Right ventricle myocardium superior (tissue), 1 donor: ENCODE results near the gene REXO5. TPM values are rescaled to one million over a fixed set of nuclear protein-coding genes. Genes with fewer than 3 reads are reported as not detected.
"Not testable (repeated sequence)": the region's sequence is repeated elsewhere in the genome, so short reads cannot be mapped to it uniquely, and the experiment has no call there.

Source experiments
- ATAC-seq: fragments of 200-7000 bp; cut with Tn5 transposase; one replicate; pipeline ENCODE4 v1.9.1; 2020; ENCODE audit warnings: mild to moderate bottlenecking; ENCODE audit not compliant: poor library complexity
- DNase-seq: peaks from one replicate; pipeline ENCODE4 v3.0.0-alpha.2; 2020
- intact Hi-C: fragments of 100-400 bp; cut with DNase I; formaldehyde crosslinking; loops from one replicate; pipeline ENCODE4 v1.11.2; 2022
- total RNA-seq: library from RNA; stranded (reverse); fragmentation: NEBNext Ultra II Directional; extraction: Animal tissue kit (Norgen Biotek cat#: 25700); gene quantifications from one replicate; pipeline ENCODE4 v1.2.1, GENCODE V29; 2021
- donor health status: DM: no; HTN: yes; CAD: no; lungs with severe emphysema.

The REXO5 gene
- total RNA-seq, 1 donor from 2014 or later: 5.1 TPM

- DNase-seq, intact Hi-C loops: not testable (repeated sequence)
These were observed 58.0 kb downstream of the REXO5 start for GRCh38 chr16:20864376-20864775.

DNA sequence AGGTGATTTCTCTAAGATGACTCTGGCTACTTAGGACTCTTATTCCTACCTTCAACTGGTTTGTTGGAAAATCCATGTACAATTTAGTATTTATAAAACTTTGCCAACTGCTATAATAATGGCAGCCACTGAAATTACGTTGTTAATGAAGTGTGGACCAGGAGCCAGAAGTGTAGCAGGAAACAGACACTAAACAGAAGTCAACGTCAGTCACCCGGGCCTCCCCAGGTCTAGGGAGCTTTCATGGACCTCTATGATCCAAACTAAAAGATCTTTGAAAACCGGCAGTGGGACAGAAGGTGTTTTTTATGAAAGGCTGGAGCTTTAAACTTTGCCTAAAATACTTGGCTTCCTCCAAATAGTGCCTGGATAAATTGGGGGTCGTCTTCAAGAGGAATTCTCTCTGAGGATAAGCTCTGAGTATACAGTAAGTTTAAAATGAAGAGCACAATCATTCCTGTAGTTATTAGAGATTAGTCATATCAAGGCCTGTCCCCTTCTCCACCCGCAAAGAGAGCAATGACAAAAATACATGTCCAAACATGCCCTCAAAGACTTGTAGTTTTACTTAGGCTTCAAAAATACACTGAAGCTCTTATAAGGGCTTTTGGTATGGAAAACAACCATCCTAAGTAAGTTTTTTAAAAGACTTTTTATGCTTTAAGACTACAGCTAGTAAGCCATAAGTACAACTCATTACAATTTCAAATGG is 59.2 kb downstream of the REXO5 start:
- intact Hi-C loops: no loop called here
- DNase-seq (no peak), ATAC-seq (no peak)

More at GRCh38 chr16:20864376-20864775, 58.0 kb downstream of the REXO5 start:
- not testable (repeated sequence) for ATAC-seq

GRCh38 chr16:20866145-20866772 is 59.9 kb downstream of the REXO5 start:
- intact Hi-C loops: no loop called here
- no peak for ATAC-seq
- peak; percentile 57 for DNase-seq

GRCh38 chr16:20866801-20867200 is 60.5 kb downstream of the REXO5 start:
- ATAC-seq: peak; percentile 61
- intact Hi-C loops: no loop called here
- no peak for DNase-seq

- no peak for ATAC-seq
- DNase-seq: no peak
- intact Hi-C loops: no loop called here
These were observed 61.3 kb downstream of the REXO5 start for GRCh38 chr16:20867585-20867984.

DNA sequence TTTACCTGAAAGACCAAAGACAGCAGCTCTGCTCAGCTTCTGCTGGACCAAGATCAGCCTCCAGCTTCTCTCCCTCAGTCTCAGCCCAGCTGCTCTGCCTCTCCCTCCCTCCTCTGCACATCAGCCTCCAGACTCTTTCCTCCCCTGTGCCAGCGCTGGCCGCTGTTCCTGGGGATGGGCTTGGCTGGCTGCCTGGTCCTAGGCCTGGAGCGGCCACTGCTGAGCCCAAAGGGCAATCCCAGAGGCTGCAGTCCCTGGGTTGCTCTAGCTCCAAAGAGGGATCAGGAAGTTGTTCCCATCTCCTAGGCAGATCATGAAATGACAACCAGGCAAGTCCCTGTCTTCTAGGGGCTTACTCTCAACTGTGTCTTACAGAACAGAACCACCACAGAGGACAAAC is 62.6 kb downstream of the REXO5 start:
- ATAC-seq (peak; percentile 92), DNase-seq (peak; percentile 95)
- intact Hi-C loops: no loop called here

DNA sequence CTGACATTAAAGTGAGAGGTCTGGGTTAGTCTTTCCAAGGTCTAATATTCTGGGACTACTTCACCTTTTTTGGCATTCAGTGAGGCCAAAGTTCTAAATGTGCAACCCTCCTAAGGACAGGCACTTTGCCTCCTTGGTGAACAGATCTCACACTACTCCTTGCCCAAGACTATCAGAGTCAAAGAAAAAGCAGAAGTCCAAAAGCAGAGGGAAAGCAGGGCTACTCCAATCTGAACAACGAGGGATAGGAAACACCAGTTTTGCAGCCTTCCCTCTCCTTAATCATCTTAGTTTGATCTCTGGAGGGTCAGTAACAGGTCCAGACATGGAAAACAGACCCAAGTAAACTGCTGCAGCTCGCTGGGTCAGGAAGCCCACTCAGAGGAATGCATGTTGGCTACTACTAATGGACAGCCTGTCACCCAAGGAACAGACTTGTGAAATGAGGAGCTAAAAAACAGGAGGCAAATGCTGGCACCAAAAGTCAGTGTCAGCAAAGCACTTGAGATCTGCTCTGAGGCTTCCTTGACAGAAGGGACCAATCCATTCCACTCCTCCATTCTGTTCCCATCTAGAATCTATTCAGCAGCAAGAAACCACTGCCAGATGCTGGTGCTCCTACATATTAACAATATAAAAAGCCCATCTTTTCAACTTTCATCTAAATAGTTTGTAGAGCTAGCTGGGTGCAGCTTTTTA is 63.9 kb downstream of the REXO5 start:
- no peak for ATAC-seq
- DNase-seq: no peak
- intact Hi-C loops: no loop called here

- DNase-seq (no peak), ATAC-seq (no peak)
- intact Hi-C loops: no loop called here
These were observed 64.9 kb downstream of the REXO5 start for GRCh38 chr16:20871258-20871657.

GRCh38 chr16:20871941-20872815 is 65.9 kb downstream of the REXO5 start:
- DNase-seq: no peak
- intact Hi-C loops: no loop called here
- ATAC-seq: no peak

DNA sequence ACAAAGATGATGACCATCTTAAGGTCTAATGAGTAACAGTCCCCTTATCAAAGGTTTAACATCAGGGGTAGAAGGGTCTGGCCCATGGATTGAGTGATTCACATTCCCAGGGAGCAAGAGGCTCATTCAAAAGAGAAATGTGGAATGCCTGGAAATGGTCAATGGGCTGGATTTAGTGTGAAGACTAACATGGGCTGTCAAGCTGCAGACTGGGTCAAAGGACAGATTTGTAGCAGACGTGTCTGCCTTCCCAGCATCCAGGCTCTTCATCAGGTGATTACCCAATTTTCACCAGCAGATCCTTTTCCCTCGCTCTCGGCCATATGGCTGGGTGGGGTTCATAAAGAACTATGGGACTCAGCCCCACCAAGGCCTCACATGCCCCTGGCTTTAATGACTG is 67.0 kb downstream of the REXO5 start:
- DNase-seq: no peak
- ATAC-seq: no peak
- intact Hi-C loops: no loop called here

DNA sequence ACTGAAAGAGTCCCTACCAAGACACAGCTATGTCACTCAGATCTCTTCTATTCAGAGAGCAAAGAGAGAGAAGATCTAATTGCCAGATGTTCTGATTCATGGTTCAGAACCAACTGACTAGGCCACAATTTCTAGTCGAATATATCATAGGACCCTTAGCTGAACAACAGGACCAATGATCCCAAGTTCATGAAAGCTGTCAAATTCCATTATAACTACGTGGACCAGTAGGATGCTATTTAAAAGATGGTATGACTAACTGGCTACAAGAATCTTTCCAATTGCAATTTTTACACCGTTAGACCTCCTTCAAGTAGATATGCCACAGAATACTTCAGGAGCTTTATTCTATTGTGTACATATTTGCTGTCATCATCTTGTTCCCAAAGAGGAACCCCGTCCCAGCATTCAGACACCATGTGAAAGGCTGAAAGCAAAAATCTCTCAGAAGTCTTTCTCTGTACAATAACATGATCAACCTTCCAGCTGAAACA is 67.8 kb downstream of the REXO5 start:
- ATAC-seq: no peak
- intact Hi-C loops: no loop called here
- DNase-seq: no peak

DNA sequence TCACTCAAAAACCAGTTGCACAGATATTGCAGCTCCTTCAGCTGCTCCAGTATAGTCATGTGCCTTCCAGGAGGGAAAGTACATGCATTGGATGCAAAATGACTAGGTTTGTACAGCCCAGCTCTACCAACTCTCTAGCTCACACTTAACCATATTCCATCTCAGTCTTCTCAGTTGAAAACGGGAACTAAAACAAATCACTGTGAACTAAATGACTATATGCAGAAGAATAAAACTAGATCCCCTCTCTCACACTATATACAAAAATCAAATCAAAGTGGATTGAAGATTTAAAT is 69.0 kb downstream of the REXO5 start:
- DNase-seq (no peak), ATAC-seq (no peak)
- intact Hi-C loops: no loop called here

GRCh38 chr16:20878682-20879147 is 72.4 kb downstream of the REXO5 start:
- intact Hi-C loops: no loop called here
- ATAC-seq: peak; percentile 83
- no peak for DNase-seq

GRCh38 chr16:20879175-20880040 is 73.1 kb downstream of the REXO5 start:
- ATAC-seq: no peak
- DNase-seq: no peak
- intact Hi-C loops: no loop called here

DNA sequence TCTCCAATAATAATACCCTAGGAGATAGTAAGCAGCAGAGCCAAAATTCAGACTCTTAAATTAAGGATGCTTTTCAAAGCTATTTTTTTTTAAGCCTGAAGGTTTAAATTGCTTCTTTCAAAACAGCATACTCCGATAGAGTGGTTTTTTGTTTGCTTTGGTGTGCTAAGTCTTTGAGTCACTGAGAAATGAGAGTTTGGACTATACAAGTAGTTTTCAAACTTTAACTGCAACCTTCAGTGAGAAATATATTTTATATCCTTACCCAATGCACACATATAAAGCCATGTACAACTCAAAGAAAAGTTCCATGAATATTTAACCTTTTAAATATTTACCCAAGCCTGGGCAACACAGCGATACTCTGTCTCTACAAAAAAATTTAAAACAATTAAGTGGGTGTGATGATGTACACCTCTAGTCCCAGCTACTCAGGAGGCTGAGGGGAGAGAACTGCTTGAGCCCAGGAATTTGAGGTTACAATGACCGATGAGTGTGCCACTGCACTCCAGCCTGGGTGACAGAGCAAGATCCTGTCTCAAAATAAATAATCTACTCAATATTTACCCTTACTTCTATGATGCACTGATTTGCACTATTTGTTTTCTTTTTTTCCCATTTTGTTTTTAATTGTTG is 74.7 kb downstream of the REXO5 start:
- intact Hi-C loops: no loop called here
- ATAC-seq (no peak), DNase-seq (no peak)

DNA sequence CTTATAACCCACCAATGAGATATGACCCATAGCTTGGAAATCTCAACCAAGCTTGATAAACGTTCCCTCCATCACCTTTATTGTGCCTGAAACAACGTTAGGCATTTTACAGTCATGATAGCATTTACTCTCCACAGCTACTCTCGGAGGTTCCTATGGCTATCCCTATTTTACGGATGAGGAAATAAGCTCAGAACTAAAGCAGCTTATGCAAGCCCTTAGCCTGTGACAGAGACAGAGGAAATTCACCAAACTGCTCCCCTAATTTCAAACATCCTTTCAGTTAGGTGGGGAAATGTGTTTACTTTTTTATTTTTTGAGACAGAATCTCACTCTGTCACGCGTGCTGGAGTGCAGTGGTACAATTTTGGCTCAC is 75.2 kb downstream of the REXO5 start:
- ATAC-seq (no peak), DNase-seq (no peak)
- intact Hi-C loops: no loop called here

DNA sequence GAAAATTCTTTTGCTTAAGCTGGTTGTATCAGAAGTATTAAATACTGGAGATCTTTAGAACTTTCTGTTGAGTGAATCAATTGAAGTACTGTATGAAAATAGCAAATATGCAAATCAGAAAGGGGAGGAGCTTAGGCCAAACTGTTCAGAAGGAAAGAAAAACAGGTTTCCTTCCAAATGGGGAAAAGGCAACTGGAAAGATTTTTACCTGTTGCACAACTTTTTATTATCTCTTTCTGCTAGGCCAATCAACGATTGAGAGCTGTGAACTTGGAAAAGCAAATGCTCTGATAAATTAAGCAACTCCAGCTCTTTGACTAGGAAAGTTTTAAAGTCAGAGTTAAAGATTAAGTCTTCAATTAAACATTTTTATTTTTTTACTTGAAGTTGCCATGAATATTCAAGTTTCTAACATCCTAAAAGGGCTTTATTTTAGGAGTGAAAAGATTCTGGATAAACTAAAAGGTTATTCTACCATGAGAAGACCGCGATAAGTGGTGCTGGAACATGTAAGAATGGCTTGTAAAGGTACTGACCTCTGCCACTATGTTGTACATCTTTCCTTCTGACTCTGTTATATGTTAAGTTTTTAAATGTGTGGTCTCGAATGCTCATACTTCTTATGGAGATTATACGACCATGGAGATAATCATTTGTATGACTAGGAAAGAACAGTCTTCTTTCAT is 77.4 kb downstream of the REXO5 start:
- ATAC-seq (peak; percentile 56), DNase-seq (no peak)
- intact Hi-C loops: no loop called here
